Osteocyte (in vitro differentiated cells): ENCODE data around the gene HOXA7. TPM values are rescaled to one million over a fixed set of nuclear protein-coding genes. Genes with fewer than 3 reads are reported as not detected.

Experiments
- DNase-seq: peaks from one replicate; pipeline ENCODE4 v3.0.0; 2021; ENCODE audit warnings: mixed read lengths; ENCODE audit not compliant: unreplicated experiment; ENCODE audit errors: extremely low spot score
- H3K27ac Mint-ChIP-seq: one replicate; pipeline ENCODE4 v1.8.0; 2021; ENCODE audit warnings: mild to moderate bottlenecking, mixed read lengths; ENCODE audit not compliant: unreplicated experiment
- H3K27me3 Mint-ChIP-seq: one replicate; pipeline ENCODE4 v1.8.0; 2021; ENCODE audit warnings: mixed read lengths; ENCODE audit not compliant: unreplicated experiment
- H3K36me3 Mint-ChIP-seq: one replicate; pipeline ENCODE4 v1.8.0; 2021; ENCODE audit warnings: mixed read lengths; ENCODE audit not compliant: unreplicated experiment
- H3K4me1 Mint-ChIP-seq: one replicate; pipeline ENCODE4 v1.8.0; 2021; ENCODE audit warnings: mixed read lengths; ENCODE audit not compliant: unreplicated experiment
- H3K4me3 Mint-ChIP-seq: one replicate; pipeline ENCODE4 v1.8.0; 2021; ENCODE audit warnings: mild to moderate bottlenecking, moderate library complexity, mixed read lengths; ENCODE audit not compliant: unreplicated experiment
- H3K9me3 Mint-ChIP-seq: one replicate; pipeline ENCODE4 v1.8.0; 2021; ENCODE audit warnings: mixed read lengths; ENCODE audit not compliant: unreplicated experiment
- total RNA-seq: library from RNA; stranded (reverse); gene quantifications from 2 replicates; pipeline ENCODE4 v1.2.1, GENCODE V29; 2021
- TF ChIP-seq, protein P1 (sequence below): fragments of 200-600 bp; sonication (generic); IDR thresholded peaks from 2 replicates; pipeline ENCODE4 v1.5.0; 2021; ENCODE audit warnings: antibody characterized with exemption, mild to moderate bottlenecking, moderate library complexity

The HOXA7 gene
- total RNA-seq, 1 donor from 2014 or later, result not detected

DNA sequence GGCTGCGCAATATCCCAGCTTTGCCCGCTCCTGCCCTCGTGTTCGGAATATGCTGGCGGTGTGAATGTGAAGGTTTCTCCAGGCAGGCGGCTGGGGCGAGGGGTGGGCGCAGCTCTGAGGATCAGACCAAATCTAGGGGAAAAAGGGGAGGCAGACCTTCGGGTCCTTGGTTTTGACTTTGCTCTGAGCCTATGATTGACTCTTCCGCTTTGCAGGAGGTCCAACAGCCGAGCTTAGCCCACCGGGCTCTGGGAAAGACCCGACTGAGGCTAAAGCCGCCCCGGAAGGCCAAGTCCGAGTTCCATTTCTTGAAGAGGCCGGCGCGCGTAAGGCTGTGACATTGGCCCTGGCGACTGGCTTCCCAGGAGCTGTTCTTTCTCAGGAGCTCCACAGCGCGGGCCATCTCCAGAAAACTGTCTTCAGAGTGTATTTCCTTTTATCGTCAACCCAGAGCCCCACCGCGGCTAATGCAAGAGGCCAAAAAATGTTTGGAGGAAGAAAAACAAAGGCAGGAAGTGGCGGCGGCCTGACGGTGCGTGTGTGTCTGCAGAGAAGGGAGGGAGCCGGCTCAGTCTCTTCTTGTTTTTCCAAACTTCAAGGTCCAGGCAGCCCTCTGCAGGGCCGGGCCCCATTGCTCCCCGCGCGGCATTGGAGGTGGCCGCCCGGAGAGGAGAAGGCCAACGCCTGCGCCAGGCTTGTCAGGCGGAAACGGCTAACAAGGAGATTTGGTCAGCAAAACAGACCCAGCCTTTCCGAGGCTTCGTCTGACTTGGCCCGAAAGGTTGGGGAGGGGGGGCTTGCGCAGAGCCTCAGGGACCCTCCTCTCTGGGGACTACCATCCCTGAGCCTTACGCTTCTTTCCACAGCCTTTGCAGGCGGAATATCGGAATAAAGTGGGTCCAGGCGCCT lies 32.2 kb upstream of the HOXA7 start:
- peaks cover 53% of the 10 kb centered on the region for H3K4me1 Mint-ChIP-seq
- H3K27ac Mint-ChIP-seq, result no peak overlapping the region
- no peaks in the 10 kb centered on the region for H3K9me3 Mint-ChIP-seq
- peak overlapping the region; percentile 67 for H3K4me3 Mint-ChIP-seq
- peaks cover 92% of the 10 kb centered on the region for H3K27me3 Mint-ChIP-seq
- TF ChIP-seq, protein P1, sequence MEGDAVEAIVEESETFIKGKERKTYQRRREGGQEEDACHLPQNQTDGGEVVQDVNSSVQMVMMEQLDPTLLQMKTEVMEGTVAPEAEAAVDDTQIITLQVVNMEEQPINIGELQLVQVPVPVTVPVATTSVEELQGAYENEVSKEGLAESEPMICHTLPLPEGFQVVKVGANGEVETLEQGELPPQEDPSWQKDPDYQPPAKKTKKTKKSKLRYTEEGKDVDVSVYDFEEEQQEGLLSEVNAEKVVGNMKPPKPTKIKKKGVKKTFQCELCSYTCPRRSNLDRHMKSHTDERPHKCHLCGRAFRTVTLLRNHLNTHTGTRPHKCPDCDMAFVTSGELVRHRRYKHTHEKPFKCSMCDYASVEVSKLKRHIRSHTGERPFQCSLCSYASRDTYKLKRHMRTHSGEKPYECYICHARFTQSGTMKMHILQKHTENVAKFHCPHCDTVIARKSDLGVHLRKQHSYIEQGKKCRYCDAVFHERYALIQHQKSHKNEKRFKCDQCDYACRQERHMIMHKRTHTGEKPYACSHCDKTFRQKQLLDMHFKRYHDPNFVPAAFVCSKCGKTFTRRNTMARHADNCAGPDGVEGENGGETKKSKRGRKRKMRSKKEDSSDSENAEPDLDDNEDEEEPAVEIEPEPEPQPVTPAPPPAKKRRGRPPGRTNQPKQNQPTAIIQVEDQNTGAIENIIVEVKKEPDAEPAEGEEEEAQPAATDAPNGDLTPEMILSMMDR, result no peak
- peaks cover 2% of the 10 kb centered on the region for H3K36me3 Mint-ChIP-seq
- DNase-seq, result no peak

DNA sequence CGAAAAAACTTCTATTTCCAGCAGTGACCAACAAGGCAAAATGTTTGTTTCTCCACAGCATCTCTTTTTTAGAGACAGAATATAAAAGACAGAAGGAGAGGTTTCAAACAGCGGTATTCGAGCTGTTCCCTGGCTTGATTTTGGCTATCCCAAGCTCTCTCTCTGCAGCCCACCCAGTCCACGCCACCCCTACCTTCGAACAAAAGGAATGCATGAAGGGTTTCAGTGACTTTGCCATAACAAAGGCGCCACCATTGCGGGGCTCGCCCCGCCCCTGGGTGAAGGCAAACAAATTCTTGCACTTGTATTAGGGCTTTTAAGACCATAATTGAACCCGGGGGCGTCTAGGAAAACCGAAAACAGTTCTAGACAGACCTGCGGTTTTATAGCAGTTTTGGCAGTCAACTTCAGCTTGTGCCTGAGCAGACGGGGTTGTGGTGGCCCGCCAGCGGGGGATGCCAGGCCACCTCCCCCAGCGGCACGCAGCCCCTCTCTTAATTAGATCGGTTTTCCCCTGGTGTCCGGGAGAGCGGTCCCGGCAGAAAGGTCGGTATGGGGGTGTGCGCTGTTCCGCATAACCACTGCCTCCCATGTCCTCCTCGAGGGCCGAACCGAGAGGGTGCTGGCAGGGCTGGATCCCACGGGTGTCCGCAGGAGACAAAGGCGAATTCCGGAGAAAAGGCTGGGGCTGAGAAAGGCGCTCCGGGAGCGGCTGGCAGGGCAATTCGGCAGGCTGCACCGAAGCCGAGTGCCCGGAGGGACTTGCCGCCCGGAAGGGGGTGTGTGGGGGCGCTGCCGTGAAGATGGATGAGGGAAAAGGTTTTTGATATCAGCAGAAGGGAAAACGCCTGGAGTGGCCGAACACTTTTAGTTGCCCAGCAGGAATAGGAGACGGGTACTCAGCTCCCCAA lies 31.3 kb upstream of the HOXA7 start:
- Mint-ChIP-seq H3K4me3 (peak overlapping the region; percentile 67), H3K9me3 (no peaks in the 10 kb centered on the region), H3K27ac (no peak overlapping the region), H3K36me3 (peaks cover 2% of the 10 kb centered on the region), H3K27me3 (peaks cover 90% of the 10 kb centered on the region), H3K4me1 (peaks cover 52% of the 10 kb centered on the region)
- no peak for DNase-seq
- TF ChIP-seq, protein P1, result no peak

DNA sequence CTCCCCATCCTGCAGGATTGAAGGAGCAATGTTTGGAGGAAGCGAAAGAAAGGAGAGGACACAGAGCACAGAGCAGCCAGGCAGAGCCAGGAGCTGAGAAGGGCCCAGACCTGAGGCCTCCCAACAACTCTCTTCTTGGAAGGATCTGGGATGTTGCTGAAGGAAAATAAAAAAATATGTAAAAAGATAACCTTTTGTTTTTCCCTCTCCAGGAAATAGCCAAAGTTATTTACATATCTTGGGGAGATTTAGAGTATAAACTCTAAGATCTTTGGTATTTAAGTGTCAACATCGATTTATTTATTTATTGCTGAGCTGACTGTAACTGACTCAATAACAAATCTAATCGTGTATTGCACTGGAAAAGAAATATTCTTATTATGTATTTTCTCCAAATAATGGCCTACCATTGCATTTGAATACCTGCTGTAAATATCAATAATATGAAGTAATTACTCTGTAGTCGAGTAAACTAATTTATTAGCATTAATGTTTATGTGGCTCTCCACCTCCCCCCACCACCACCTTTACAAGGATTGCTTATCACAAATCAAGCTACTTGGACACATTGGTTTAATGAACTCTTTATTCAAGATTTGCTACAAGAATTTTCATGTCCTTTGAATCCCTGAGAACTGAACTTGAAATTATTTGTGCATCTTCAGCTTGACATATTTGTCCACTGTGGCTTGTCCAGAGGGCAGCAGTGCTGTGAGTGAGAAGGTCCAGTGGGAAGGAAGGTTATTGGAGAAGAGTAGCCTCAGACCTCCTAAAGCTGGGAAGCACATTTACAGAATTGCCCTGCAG lies 30.4 kb upstream of the HOXA7 start:
- TF ChIP-seq, protein P1, result no peak
- peaks cover 91% of the 10 kb centered on the region for H3K27me3 Mint-ChIP-seq
- no peaks in the 10 kb centered on the region for H3K9me3 Mint-ChIP-seq
- peaks cover 2% of the 10 kb centered on the region for H3K36me3 Mint-ChIP-seq
- DNase-seq, result no peak
- no peak overlapping the region for H3K27ac Mint-ChIP-seq
- no peak overlapping the region for H3K4me3 Mint-ChIP-seq
- peaks cover 45% of the 10 kb centered on the region for H3K4me1 Mint-ChIP-seq

DNA sequence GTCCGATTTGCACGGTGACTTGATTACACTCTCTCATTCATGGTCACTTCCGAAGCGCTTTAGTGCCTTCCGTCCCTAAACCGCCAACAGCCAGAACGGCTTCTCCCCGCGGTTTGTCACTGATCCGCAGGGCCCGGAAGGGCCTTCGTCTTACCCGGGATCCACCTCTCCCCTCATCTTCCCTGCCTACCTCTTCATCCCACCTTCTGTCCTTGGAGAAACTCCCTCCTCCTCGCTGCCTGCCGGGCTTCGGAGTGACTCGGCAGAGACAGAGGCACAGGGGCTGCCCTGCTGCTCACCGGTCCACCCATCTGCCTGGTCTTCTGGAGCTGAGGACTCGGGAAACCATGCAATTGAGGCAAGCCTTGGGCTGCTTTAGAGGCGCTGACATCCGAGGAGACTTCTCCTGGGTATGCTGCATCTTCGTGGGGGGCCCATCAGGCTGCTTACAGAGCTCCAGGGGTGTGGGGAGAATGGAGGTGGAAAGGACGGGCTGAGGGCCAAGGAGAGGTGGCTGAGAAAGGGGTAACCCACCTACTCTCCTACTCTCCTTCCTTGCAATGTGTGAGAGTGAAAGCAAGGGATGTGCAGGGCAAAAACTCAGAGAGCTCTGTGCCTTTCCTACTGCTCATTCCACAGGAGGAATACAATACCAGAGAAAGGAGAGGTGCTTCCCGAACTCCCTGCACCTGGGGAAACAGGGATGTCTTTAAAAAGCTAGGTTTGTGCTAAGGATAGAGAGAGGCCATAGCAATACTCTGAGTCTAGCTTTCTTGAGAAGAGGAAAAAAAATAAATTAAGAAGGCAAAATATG lies 29.6 kb upstream of the HOXA7 start:
- no peak overlapping the region for H3K27ac Mint-ChIP-seq

More for the DNA sequence above, 29.6 kb upstream of the HOXA7 start:
- Mint-ChIP-seq H3K9me3 (no peaks in the 10 kb centered on the region), H3K4me1 (peaks cover 44% of the 10 kb centered on the region), H3K27me3 (peaks cover 90% of the 10 kb centered on the region), H3K4me3 (no peak overlapping the region), H3K36me3 (peaks cover 2% of the 10 kb centered on the region)
- TF ChIP-seq, protein P1, result no peak
- no peak for DNase-seq
